ENCODE measurements around the gene TTC7B.

DNA sequence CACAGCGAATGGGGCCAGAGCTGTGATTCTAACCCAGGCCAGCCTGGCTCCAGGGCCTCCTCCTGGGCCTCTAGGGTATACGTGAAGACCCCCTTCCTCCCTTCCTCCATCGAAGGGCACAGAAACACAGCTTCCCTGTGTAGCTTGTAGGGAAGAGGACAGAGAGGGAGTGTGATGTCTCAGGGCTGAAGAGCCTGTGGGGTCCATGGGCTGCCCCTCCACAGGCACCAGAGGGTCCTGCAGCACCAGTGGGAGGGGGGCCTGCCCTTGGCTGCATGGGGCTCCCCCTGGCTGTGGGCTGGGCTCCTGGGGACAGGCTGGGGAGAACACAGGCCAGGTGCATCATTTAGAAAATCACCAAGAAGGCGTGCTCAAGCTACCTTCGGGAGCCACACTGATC lies 240.9 kb downstream of the TTC7B start:
- TF ChIP-seq, protein P1, sequence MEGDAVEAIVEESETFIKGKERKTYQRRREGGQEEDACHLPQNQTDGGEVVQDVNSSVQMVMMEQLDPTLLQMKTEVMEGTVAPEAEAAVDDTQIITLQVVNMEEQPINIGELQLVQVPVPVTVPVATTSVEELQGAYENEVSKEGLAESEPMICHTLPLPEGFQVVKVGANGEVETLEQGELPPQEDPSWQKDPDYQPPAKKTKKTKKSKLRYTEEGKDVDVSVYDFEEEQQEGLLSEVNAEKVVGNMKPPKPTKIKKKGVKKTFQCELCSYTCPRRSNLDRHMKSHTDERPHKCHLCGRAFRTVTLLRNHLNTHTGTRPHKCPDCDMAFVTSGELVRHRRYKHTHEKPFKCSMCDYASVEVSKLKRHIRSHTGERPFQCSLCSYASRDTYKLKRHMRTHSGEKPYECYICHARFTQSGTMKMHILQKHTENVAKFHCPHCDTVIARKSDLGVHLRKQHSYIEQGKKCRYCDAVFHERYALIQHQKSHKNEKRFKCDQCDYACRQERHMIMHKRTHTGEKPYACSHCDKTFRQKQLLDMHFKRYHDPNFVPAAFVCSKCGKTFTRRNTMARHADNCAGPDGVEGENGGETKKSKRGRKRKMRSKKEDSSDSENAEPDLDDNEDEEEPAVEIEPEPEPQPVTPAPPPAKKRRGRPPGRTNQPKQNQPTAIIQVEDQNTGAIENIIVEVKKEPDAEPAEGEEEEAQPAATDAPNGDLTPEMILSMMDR (IDR thresholded peaks at IDR 0.05) = no peak
- TF ChIP-seq EZH2 (IDR thresholded peaks at IDR 0.05; ENCODE audit: borderline replicate concordance, insufficient read depth, low read depth, low read length, poor library complexity, severe bottlenecking) = no peak
